ENCODE measurements around the gene AEBP2.
"Not testable (repeated sequence)": the region's sequence is repeated elsewhere in the genome, so short reads cannot be mapped to it uniquely, and the experiment has no call there.

The AEBP2 gene, protein sequence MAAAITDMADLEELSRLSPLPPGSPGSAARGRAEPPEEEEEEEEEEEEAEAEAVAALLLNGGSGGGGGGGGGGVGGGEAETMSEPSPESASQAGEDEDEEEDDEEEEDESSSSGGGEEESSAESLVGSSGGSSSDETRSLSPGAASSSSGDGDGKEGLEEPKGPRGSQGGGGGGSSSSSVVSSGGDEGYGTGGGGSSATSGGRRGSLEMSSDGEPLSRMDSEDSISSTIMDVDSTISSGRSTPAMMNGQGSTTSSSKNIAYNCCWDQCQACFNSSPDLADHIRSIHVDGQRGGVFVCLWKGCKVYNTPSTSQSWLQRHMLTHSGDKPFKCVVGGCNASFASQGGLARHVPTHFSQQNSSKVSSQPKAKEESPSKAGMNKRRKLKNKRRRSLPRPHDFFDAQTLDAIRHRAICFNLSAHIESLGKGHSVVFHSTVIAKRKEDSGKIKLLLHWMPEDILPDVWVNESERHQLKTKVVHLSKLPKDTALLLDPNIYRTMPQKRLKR

DNA sequence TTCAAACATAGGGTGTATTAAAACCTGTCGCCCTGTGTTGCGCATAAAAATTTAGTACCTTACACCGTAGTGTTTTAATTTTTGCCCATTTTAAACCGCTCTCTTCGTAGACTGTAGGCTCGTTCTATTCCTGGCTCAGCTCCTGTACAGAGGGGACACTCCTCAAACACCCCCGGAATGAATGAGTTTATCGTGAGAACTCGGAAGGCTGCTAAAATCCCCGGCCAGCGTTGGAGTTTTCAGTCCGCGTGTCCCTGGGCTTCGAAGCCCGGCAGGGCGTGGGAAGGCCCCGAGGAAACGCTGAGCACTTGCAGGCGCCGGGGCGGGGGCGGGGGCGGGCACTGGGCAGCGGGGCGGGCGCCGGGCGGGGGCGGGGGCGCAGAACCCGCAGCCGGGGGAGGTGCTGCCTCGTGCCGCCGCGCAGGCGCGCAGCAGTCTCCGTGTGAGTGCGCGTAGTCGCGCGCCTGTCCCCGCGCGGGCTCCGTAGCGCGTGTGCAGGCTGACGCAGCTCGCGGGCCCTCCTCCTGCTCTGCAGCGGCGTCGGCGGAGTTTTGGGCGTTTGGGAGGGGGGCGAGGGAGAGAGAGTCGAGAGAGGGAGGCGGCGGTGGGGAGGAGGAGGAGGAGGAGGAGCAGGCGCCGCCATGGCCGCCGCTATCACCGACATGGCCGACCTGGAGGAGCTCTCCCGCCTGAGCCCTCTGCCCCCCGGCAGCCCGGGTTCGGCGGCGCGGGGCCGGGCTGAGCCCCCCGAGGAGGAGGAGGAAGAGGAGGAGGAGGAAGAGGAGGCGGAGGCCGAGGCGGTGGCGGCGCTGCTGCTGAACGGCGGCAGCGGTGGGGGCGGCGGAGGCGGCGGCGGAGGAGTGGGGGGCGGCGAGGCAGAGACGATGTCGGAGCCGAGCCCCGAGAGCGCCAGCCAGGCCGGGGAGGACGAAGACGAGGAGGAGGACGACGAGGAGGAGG, at the start of gene AEBP2:
AEBP2 (plus strand) TSS at position 434 of the 960 bp plus-strand sequence; CDS start at position 642, 208 bp downstream.
- peak; percentile 97 for DNase-seq

DNA sequence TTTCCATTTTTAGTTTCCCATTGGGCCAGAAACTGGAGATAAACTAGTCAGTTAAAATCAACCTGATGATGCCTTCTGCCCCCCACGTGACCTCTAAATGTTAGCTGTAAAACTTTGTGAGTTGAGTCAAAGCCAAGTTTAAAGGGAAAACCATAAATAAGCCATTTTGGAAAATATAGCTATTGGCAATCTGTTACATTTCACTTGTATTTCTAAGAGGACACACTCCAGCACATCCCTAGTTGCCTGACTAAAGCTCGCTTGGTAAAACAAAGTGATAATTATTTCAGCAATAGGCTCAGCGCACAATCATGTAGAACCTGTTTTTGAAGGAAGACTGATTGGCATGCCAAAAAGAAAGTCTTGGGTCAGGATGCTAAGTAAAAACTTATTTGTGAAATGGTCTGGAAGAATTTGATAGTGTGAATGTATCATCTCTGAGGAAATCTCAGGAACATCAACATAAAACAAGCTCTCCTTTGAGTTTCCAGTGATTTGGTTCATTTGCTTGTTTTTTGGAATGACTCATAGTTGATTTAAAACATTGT, 49.2 kb upstream of the AEBP2 start:
- DNase-seq, result no peak

DNA sequence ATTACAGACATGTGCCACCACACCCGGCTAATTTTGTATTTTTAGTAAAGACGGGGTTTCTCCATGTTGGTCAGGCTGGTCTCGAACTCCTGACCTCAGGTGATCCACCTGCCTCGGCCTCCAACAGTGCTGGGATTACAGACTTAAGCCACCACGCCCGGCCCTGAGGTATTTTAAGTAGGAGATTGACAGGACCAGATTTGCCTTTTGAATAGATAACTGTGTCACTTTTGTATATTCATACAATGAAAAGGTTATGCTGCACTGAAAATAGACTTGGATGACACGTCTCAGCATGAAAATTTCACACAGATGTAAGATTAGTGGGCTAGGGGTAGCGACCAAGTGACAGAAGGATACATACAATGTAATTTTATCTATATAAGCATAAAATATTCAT, 46.6 kb upstream of the AEBP2 start:
- not testable (repeated sequence) for DNase-seq

DNA sequence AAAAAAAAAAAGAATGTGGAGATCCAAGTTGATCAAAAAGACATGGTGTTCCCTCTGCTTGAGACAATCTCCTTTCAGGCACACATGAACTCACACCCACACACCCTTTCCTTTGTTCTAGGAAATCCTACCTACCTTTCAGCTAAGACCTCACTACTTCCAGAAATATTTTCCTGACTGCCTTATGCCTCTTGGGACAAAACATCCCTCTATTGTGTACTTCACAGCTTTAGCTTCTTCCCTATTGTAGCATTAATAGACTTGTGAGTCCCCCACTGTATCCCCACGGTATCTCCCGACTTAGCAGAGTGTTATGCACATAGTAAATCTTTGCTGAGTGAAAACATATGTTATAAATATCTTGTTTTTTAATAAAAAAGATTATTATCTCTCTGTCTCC, 44.9 kb upstream of the AEBP2 start:
- DNase-seq, result no peak

DNA sequence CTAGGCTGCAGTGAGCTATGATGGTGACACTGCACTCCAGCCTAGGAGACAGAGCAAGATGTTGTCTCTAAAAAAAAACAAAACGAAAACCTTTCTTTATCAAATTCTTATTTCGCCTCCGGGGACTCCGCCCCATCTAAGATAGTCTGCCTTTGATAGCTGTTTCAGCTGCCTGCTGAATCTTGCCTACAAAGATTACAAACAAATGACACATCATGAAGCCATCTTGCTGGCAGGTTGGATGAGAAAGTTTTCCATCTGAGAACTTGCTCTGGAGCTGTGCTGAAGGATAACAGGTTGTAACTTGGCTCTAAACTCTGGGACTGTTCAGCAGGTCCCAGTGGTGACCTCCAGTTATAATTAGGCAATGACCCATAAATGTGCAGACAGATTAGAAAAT, 41.8 kb upstream of the AEBP2 start:
- DNase-seq, result no peak

DNA sequence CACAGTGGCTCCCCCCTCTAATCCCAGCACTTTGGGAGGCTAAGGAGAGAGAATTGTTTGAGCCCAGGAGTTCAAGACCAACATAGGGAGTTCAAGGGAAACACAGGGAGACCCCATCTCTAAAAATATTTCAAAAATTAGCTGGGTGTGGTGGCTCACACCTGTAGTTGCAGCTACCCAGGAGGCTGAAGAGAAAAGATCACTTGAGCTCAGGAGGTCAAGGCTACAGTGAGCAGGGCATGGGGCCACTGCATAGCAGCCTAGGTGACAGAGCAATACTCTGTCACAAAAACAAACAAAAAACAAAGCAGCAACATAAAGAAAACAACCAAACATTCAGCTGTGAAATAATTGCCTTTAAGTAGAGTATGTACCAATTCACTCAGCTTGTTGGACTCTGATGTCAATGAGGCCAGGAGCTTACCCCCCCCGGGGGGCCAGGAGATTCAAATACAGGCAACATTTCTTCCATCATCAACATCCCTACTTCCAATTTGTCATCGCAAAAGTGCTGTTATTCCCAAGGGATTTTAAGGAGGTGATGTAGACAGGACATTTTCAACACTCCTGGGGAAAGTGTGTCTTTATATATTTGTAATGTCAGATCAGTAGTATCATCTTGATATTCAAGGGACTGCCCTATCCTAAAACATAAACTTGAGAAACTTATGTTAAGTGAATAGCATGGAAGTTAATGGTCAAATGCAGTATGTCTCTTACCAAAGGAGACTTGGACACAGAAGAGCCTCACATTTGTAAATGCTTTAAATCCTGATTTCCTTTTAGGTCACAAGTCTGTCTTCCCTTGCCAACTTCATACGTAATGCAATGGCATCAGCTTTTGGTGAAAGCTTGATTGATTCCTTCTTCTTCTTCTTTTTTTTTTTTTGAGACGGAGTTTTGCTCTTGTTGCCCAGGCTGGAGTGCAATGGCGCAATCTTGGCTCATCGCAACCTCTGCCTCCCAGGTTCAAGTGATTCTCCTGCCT, 40.6 kb upstream of the AEBP2 start:
- DNase-seq, result no peak

DNA sequence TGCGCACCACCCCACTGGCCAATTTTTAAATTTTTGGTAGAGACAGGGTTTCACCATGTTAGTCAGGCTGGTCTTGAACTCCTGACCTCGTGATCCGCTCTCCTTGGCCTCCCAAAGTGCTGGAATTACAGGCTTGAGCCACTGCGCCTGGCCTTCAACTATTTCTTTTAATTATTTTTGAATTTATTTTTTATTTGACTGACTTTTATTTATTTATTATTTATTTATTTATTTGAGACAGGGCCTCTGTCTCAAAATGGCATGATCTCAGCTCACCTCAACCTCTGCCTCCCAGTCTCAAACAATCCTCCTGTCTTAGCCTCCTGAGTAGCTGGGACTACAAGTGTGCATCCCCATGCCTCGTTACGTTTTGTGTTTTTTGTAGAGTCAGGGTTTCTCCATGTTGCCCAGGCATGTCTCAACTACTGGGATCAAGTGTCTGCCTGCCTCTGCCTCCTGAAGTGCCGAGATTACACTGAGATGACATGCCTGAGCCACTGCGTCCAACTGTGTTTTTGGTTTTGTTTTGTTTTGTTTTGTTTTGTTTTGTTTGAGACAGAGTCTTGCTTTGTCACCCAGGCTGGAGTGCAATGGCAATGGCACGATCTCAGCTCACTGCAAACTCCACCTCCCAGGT, 38.5 kb upstream of the AEBP2 start:
- DNase-seq, result not testable (repeated sequence)

DNA sequence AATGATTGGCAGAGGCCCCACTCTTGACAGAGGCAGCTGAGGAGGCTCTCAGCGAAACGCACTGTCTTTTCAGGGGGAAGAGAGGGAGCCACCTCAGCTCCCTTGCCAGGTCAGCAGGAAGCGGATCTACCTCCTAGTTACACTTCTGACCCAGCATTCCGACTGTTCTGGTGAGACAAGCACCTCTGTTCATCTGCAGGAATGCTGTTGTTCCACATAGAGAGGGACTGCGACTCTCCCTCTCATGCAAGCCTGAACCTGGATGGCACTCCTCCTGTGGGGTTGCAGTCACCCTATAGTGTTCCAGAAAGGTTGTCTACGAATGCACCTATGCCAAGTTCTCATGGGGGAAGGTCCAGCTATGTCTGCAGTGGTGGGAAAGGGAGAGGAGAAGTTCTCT, 37.1 kb upstream of the AEBP2 start:
- DNase-seq, result no peak

DNA sequence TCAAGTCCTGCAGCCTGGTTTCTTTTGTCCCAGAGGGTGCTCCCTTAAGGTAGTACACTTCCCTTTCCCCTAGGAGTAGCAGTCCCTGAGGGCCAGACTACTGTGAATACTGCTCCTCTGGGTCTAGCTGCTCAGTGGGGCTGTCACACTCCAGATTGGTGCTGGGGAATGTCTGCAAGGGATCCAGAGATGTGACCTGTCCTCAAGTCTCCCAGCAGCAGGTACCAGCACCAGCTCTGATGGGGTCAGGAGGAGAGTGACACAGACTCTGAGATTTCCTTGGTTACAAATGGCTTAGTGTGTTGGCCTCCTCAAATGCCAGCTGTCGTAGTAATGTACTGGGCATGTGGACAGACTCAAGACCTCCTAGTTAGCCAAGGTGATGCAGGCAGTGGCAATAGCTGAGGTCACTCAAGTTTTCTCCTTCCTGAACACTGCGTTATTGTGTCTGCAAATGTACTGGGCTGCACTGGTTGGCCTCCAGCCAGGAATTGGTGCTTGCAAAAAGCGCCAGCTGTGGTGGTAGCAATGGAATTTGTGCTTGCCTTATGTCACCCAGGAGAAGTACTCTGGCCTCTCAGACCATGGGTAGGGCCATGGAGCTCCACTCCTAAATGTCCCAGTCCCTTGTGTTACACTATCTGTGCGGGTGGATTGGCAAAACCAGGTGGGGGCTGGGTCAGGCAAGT, 36.4 kb upstream of the AEBP2 start:
- peak; percentile 19 for DNase-seq

DNA sequence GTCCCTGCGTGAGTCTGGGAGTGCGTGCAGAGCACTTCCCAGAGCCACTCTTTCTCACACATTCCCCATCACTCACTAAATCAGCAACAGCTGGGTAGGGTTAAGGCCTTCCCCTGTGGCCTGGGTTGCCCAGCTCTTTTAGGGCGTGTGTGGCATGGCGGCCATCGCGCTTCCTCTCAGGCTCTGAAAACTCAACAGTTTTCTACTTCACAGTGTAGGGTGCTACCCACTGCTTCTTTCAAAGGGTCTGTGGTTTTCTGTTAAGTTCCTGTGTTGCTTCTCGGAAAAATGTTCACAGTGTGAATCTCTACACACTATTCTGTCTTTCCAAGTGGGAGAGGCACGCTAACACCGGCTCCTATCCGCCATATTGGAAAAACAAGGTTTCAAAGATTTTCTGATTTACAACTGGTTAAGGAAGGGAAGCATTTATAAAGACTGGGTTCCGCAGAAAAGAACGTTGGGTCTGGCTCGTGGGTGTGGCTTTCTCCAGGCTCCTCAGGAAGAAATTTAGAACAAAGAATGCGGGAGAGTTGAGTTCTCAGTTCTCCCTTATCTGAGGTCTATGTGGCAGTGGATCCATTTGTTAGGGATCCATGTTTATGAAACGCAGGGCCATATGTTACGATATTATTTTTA, 34.9 kb upstream of the AEBP2 start:
- no peak for DNase-seq

DNA sequence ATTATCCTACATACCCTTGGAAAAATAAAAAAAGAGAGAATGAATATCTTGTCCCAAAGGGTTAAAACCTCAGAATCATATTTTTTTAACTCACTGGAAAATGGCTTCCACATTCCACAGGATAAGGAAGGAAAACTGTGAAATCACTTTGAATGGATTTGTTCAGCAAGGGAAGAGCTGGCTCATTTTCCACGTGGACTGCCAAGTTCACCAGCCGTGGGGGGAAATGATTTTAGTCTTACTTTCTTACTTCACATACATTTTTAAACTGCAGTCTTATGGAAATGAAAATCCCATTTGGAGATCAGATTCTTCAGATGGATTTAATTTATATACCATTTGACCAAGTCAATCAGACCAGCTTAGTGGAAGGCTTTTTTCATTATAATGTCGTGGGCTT, 29.9 kb upstream of the AEBP2 start:
- no peak for DNase-seq

DNA sequence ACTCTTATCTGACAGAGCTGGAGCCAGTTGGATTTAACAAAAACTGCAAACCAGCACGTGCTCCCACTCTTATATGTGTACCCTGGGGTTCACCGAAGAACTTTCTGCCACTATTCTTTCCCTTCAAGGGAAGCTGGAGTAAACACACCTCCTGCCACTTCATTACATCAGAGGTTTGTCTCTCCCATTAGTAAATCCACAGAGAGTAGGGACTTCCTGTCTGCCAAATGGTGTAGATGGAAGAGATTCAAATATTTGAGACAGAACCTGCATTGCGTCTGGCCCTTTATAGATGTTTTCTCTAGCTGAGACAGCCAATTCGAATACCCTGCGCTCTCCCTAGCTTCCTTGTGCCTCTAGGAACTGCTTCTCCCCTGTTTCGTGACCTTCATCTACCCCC, 29.1 kb upstream of the AEBP2 start:
- DNase-seq, result no peak

DNA sequence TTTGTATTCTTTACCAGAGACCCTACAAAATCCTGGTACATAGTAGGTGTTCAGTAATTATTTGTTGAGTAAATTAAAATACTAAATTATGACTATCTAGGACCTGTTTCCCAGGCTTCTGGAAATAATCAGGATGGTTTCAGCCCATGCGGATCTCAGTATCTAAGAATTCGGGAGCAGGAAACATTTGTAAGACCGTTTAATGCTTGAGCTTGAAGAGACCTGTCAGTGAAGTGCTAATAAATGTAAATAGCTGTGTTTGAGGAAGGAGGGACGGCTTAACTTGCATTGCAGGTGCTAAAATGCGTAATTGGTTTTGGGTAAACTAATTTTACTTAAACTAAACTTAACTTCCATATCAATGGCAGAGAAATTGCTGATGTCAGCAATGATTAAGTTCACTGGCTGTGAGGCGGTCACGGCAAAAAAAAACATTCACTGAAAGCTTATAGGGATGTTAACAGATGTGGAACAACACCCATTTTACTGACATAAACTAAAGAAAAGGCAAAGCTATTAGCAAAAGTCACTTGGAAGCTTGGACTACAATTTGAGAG, 28.6 kb upstream of the AEBP2 start:
- DNase-seq, result no peak

DNA sequence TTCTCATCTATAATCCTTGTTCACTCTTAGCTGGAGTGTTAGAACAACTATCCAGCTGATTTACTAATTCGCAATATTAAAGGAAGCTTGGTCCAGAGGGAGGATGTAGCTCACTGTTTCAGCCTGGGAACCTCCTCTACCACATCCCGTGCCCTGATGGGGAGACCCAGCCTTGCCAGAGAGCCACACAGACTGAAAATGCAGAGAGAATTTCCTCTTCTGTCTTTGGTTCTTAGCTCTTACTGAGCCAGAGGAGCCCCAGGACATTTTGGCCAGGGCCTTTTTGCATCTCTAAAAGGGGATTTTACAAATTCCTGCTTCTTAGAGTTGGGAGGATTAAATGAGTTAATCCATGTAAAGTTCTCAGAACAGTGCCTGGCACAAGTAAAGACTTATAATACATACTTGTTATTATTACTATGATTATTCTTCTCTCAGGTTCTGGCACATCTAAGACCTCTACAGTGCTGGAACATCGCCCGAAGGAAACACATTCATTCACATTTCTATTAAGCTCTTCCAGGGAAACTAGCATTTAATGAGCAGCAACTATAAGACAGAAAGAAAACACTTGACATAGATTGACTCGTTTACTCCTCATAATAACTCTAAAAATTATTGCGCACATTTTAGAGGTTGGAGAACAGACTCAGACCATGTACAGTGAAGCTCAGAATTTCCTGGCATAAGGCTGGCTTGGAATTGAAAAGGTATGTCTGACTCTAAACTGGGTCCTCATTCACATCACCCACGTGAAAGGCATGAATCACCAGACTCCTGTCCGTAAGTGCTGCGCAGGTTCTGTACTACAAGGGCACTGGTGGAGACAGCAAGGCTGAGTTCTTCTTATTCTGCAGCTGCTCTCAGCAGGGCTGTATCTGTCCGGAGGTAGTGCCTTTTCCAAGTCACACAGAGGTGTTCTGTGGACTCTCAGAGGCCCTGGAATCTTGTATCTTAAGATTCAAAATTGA, 27.8 kb upstream of the AEBP2 start:
- DNase-seq, result no peak

DNA sequence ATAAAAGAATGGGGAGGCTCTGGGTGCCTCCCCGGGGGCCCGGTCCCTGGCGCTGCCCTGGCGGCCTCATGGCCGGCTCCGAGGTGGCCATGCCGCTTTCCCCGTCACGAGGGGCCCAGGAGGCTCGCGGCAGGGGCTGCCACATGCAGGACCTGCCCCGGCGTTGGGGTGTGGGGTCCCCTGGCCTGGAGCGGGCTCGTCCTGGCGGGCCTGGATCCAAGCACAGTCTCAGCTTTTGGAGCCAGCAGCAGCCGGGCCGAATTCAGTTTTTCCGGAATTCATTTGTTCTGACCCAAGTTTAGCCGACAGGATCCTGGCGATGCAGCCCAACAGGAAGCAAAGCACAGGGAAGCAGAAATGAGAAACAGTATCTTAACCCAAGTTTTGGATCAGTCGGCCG, 26.4 kb upstream of the AEBP2 start:
- no peak for DNase-seq

DNA sequence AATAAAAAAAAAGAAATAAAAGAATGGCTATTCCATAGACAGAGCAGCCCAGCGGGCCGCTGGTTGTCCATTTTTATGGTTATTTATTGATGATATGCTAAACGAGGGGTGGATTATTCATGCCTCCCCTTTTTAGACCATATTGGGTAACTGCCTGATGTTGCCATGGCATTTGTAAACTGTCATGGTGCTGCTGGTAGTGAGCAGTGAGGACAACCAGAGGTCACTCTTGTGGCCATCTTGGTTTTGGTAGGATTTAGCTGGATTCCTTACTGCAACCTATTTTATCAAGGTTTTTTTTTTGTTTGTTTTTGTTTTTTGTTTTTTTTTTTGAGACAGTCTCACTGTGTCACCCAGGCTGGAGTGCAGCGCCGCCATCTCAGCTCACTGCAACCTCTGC, 25.7 kb upstream of the AEBP2 start:
- DNase-seq, result not testable (repeated sequence)

DNA sequence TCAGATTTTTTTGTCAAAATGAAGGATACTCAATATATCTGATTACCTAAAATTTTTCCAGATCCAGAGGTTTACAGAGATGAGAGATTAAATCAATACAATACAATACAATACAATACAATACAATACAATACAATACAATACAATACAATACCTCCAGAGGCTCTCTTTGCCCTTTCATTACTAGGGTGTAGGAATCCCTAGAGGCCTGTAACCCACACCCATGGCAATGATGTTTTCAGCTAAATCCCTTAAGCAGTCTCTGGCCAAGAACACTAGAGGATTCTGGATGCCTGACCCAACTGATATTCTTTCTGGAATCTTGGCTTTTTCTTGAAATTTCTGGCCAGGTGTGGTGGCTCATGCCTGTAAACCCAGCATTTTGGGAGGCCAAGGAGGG, 23.7 kb upstream of the AEBP2 start:
- DNase-seq, result no peak

DNA sequence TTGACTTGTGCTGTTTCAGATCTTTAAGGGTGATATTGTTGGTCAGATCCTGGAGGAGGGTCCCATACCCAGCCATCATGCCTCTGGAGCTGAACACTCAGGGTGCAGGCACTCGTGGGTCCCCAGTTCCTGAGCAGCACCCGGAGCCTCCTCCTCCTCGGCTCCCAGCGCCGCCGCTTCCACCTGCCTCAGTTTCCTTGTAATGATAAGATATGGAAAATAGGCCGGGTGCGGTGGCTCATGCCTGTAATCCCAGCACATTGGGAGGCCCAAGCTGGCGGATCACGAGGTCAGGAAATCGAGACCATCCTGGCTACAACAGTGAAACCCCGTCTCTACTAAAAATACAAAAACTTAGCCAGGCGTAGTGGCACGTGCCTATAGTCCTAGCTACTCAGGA, 20.2 kb upstream of the AEBP2 start:
- no peak for DNase-seq

Measured in hematopoietic multipotent progenitor cell treated with erythropoietin and hydrocortisone succinate and interleukin-3 and kit ligand, for 4 days (in vitro differentiated cells).